Neural cell (in vitro differentiated cells): ENCODE measurements around the gene NUSAP1. TPM values are rescaled to one million over a fixed set of nuclear protein-coding genes. Genes with fewer than 3 reads are reported as not detected.

Source experiments
- H2AFZ ChIP-seq: fragments of 200-600, 300-800 bp; sonication (generic), shearing (Covaris generic); 2 replicates; pipeline ENCODE4 v1.6.0; 2014; ENCODE audit warnings: low read depth, mild to moderate bottlenecking, antibody characterized with exemption, low read length, moderate library complexity
- H3F3A ChIP-seq: fragments of 200-600 bp; shearing (Covaris generic); 2 replicates; pipeline ENCODE4 v1.6.1; 2016; ENCODE audit warnings: mild to moderate bottlenecking, moderate library complexity, mixed read lengths, antibody characterized with exemption, low read length; ENCODE audit not compliant: insufficient read depth, poor library complexity, severe bottlenecking
- H3K27ac ChIP-seq: fragments of 200-600, 300-800 bp; sonication (generic), shearing (Covaris generic); 2 replicates; pipeline ENCODE4 v1.5.1; 2014; ENCODE audit warnings: mild to moderate bottlenecking, low read length, moderate library complexity
- H3K27me3 ChIP-seq: fragments of 300-800, 200-600 bp; sonication (generic), shearing (Covaris generic); 2 replicates; pipeline ENCODE4 v1.6.0; 2014; ENCODE audit warnings: mild to moderate bottlenecking, low read depth, low read length, moderate library complexity; ENCODE audit not compliant: insufficient read depth
- H3K36me3 ChIP-seq: fragments of 300-800, 200-600 bp; sonication (generic), shearing (Covaris generic); 2 replicates; pipeline ENCODE4 v1.5.1; 2014; ENCODE audit warnings: mild to moderate bottlenecking, antibody characterized with exemption, low read length, moderate library complexity; ENCODE audit not compliant: insufficient read depth
- H3K4me2 ChIP-seq: fragments of 300-800, 200-600 bp; sonication (generic), shearing (Covaris generic); 2 replicates; pipeline ENCODE4 v1.6.0; 2014; ENCODE audit warnings: mild to moderate bottlenecking, low read length
- H3K4me3 ChIP-seq: fragments of 300-800, 200-600 bp; sonication (generic), shearing (Covaris generic); 2 replicates; pipeline ENCODE4 v1.5.1; 2014; ENCODE audit warnings: mild to moderate bottlenecking, low read length, moderate library complexity
- H3K79me2 ChIP-seq: fragments of 200-600 bp; shearing (Covaris generic); replicated peaks from 2 replicates; pipeline ENCODE4 v1.6.0; 2014; ENCODE audit warnings: mild to moderate bottlenecking, low read length, moderate library complexity; ENCODE audit not compliant: insufficient read depth
- H3K9ac ChIP-seq: fragments of 300-800, 200-600 bp; sonication (generic), shearing (Covaris generic); 2 replicates; pipeline ENCODE4 v1.6.1; 2016; ENCODE audit warnings: mild to moderate bottlenecking, low read length, mixed read lengths
- H3K9me2 ChIP-seq: fragments of 200-600 bp; shearing (Covaris generic); 2 replicates; pipeline ENCODE4 v1.6.1; 2016; ENCODE audit warnings: mild to moderate bottlenecking, low read length, mixed read lengths; ENCODE audit not compliant: insufficient read depth
- H3K9me3 ChIP-seq: fragments of 200-600, 300-800 bp; sonication (generic), shearing (Covaris generic); 2 replicates; pipeline ENCODE4 v1.6.1; 2016; ENCODE audit warnings: mild to moderate bottlenecking, mixed run types, low read length, moderate library complexity, mixed read lengths
- H4K20me1 ChIP-seq: fragments of 200-600 bp; shearing (Covaris generic); 2 replicates; pipeline ENCODE4 v1.6.1; 2016; ENCODE audit warnings: mild to moderate bottlenecking, mixed run types; ENCODE audit not compliant: insufficient read depth
- CTCF ChIP-seq: fragments of 450-650 bp; IDR thresholded peaks from 2 replicates; pipeline ENCODE4 v1.5.1; 2014; ENCODE audit warnings: antibody characterized with exemption, mild to moderate bottlenecking, moderate library complexity; ENCODE audit not compliant: poor library complexity, severe bottlenecking
- EP300 ChIP-seq: fragments of 450-650 bp; conservative IDR thresholded peaks from 2 replicates; pipeline ENCODE4 v1.6.1; 2014; ENCODE audit warnings: antibody characterized with exemption, mild to moderate bottlenecking, moderate library complexity; ENCODE audit not compliant: poor library complexity, severe bottlenecking
- EZH2 ChIP-seq: fragments of 200-600, 300-800 bp; shearing (Covaris generic), sonication (generic); IDR thresholded peaks from 2 replicates; pipeline ENCODE4 v1.6.1; 2014; ENCODE audit warnings: antibody characterized with exemption, low read length, borderline replicate concordance, mild to moderate bottlenecking; ENCODE audit not compliant: insufficient read depth, poor library complexity, severe bottlenecking
- MXI1 ChIP-seq: fragments of 450-650 bp; conservative IDR thresholded peaks from 2 replicates; pipeline ENCODE4 v1.6.1; 2014; ENCODE audit warnings: antibody characterized with exemption, mild to moderate bottlenecking; ENCODE audit not compliant: poor library complexity, severe bottlenecking
- POLR2AphosphoS5 ChIP-seq: IDR thresholded peaks from 2 replicates; pipeline ENCODE4 v1.6.1; 2012
- RAD21 ChIP-seq: fragments of 450-650 bp; conservative IDR thresholded peaks from 2 replicates; pipeline ENCODE4 v1.6.1; 2014; ENCODE audit warnings: antibody characterized with exemption, mild to moderate bottlenecking, moderate library complexity
- SMC3 ChIP-seq: fragments of 450-650 bp; conservative IDR thresholded peaks from 2 replicates; pipeline ENCODE4 v1.6.1; 2014; ENCODE audit warnings: antibody characterized with exemption, mild to moderate bottlenecking, moderate library complexity; ENCODE audit not compliant: poor library complexity
- TAF1 ChIP-seq: IDR thresholded peaks from 2 replicates; pipeline ENCODE4 v1.6.1; 2012; ENCODE audit warnings: low read depth
- polyA plus RNA-seq: library from polyadenylated mRNA; depleted of rRNA; stranded (reverse); fragments of >200 nt; gene quantifications from 2 replicates; pipeline ENCODE4 v1.2.3, GENCODE V29; 2014
- TF ChIP-seq, protein P1 (sequence below): IDR thresholded peaks from 2 replicates; pipeline ENCODE4 v1.6.1; 2012; ENCODE audit warnings: borderline replicate concordance

NUSAP1 gene
- polyA plus RNA-seq, 1 donor from 2014 or later, result 13.6 TPM

GRCh38 chr15:41429003-41429890, 96.6 kb downstream of the NUSAP1 start:
- Histone ChIP-seq H3F3A (no peaks in the 10 kb centered on the region), H3K27me3 (no peaks in the 10 kb centered on the region), H3K79me2 (peaks cover 27% of the 10 kb centered on the region), H3K9ac (no peak overlapping the region), H3K36me3 (no peaks in the 10 kb centered on the region), H3K4me2 (no peak overlapping the region), H3K9me3 (no peaks in the 10 kb centered on the region), H4K20me1 (no peaks in the 10 kb centered on the region), H3K27ac (no peak overlapping the region), H3K4me3 (no peak overlapping the region), H3K9me2 (no peaks in the 10 kb centered on the region), H2AFZ (no peak overlapping the region)
- no peak for TF ChIP-seq MXI1
- TF ChIP-seq TAF1, result no peak
- TF ChIP-seq POLR2AphosphoS5, result no peak
- no peak for TF ChIP-seq EP300
- TF ChIP-seq, protein P1, sequence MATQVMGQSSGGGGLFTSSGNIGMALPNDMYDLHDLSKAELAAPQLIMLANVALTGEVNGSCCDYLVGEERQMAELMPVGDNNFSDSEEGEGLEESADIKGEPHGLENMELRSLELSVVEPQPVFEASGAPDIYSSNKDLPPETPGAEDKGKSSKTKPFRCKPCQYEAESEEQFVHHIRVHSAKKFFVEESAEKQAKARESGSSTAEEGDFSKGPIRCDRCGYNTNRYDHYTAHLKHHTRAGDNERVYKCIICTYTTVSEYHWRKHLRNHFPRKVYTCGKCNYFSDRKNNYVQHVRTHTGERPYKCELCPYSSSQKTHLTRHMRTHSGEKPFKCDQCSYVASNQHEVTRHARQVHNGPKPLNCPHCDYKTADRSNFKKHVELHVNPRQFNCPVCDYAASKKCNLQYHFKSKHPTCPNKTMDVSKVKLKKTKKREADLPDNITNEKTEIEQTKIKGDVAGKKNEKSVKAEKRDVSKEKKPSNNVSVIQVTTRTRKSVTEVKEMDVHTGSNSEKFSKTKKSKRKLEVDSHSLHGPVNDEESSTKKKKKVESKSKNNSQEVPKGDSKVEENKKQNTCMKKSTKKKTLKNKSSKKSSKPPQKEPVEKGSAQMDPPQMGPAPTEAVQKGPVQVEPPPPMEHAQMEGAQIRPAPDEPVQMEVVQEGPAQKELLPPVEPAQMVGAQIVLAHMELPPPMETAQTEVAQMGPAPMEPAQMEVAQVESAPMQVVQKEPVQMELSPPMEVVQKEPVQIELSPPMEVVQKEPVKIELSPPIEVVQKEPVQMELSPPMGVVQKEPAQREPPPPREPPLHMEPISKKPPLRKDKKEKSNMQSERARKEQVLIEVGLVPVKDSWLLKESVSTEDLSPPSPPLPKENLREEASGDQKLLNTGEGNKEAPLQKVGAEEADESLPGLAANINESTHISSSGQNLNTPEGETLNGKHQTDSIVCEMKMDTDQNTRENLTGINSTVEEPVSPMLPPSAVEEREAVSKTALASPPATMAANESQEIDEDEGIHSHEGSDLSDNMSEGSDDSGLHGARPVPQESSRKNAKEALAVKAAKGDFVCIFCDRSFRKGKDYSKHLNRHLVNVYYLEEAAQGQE, result no peak
- TF ChIP-seq SMC3, result no peak
- no peak for TF ChIP-seq CTCF
- TF ChIP-seq EZH2, result no peak
- no peak for TF ChIP-seq RAD21

Other genes with a start within 250 kb of the NUSAP1 start
- 8.4 and 9.5 TPM in 2 replicates for gene INO80, start 216.6 kb upstream of the NUSAP1 start, polyA plus RNA-seq
- gene EXD1, start 102.1 kb upstream of the NUSAP1 start, polyA plus RNA-seq, result 0.40 TPM in 1 of 2 replicates, not detected in the other
- gene CHP1, start 101.6 kb upstream of the NUSAP1 start, polyA plus RNA-seq, result 19.6 and 24.0 TPM in 2 replicates
- 0.92 and 1.7 TPM in 2 replicates for gene OIP5, start 290 bp upstream of the NUSAP1 start, polyA plus RNA-seq
- gene NDUFAF1, start 69.6 kb downstream of the NUSAP1 start, polyA plus RNA-seq, result 30.1 and 37.3 TPM in 2 replicates
- gene RTF1, start 84.2 kb downstream of the NUSAP1 start, polyA plus RNA-seq, result 77.9 and 84.1 TPM in 2 replicates
- 0.20 and 1.1 TPM in 2 replicates for gene ITPKA, start 161.0 kb downstream of the NUSAP1 start, polyA plus RNA-seq
- gene LTK, start 180.9 kb downstream of the NUSAP1 start, polyA plus RNA-seq, result 0.28 TPM in 1 of 2 replicates, not detected in the other
- 9.4 and 10.4 TPM in 2 replicates for gene RPAP1, start 211.4 kb downstream of the NUSAP1 start, polyA plus RNA-seq
- gene TYRO3, start 226.3 kb downstream of the NUSAP1 start, polyA plus RNA-seq, result 11.6 and 12.1 TPM in 2 replicates